GM10847 (cell line): ENCODE results near the gene MAP2K1.

Source experiments
- POLR2A ChIP-seq: IDR thresholded peaks from 2 replicates; pipeline ENCODE4 v1.6.1; 2011; ENCODE audit not compliant: insufficient read length; ENCODE audit errors: extremely low read depth

MAP2K1 gene

GRCh38 chr15:66523926-66524325 is 137.2 kb downstream of the MAP2K1 start:
- no peak for TF ChIP-seq POLR2A

- TF ChIP-seq POLR2A: no peak
Observed at GRCh38 chr15:66524838-66525237, 138.1 kb downstream of the MAP2K1 start.

- TF ChIP-seq POLR2A: no peak
Observed at GRCh38 chr15:66535056-66535455, 148.3 kb downstream of the MAP2K1 start.
